GM21526 (cell line): Measurements from ENCODE around the gene CNIH2.

Experiments
- ATAC-seq: cut with Tn5 transposase; IDR thresholded peaks from one replicate; pipeline ENCODE4 v1.9.1; 2021; ENCODE audit warnings: moderate library complexity; ENCODE audit not compliant: unreplicated experiment, low FRiP score

Gene CNIH2

DNA sequence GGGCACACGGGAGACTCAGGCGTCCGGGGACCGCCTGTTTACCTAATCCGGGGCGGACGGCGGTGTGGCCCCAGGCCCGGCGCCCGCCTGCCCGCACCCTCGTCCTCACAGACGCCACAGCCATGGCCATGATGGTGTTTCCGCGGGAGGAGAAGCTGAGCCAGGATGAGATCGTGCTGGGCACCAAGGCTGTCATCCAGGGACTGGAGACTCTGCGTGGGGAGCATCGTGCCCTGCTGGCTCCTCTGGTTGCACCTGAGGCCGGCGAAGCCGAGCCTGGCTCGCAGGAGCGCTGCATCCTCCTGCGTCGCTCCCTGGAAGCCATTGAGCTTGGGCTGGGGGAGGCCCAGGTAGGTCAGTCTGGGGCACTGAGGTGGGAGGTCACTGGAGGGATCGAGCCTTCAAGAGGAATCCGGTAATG is 19.5 kb upstream of the CNIH2 start:
- ATAC-seq: no peak

DNA sequence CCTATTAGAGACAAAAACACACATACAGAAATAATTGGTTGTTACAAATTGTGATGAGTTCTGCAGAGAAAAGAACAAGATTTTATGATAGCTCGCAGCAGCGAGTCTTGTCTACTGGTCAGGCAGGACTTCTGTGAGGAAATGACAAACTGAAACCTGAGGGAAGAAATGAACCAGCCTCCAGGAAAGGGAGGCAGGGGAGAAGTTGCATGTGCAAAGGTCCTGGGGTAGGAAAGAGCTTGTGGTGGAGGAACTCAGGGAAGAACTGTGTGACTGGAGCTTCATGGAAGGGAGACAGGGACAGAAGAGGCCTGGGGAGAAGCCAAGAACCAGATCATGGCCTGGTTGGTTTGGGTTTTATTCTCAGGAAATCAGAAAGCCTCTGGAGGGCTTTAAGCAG is 18.8 kb upstream of the CNIH2 start:
- no peak for ATAC-seq

DNA sequence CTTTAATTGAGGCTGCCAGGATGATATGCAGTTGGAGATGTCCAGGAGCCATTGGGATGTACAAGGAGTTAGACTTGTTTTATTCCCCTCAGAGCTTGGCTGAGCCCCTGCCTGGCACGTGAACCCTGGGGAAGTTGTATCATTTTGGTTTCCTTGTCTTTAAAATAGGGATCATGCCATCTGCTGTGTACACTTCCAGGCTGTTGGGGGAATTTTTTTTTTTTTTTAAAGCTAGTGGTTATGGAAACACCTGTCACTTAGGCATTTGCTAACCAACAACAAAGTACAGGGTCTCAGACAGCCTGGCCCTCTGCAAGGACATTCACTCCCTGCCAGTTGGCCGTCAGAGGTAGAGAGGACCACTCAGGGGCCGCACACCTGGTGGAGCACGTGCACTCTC is 18.0 kb upstream of the CNIH2 start:
- ATAC-seq: no peak

DNA sequence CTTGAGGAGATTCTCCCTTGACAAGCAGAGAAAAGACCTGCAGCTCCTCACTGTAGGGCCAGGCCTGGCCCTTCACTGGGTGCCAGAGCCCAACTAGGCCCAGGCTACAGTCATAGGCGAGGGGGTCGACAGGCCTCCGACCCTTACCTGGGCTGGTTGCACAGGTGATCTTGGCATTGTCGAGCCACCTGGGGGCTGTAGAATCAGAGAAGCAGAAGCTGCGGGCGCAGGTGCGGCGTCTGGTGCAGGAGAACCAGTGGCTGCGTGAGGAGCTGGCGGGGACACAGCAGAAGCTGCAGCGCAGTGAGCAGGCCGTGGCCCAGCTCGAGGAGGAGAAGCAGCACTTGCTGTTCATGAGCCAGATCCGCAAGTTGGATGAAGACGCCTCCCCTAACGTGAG is 16.4 kb upstream of the CNIH2 start:
- no peak for ATAC-seq

DNA sequence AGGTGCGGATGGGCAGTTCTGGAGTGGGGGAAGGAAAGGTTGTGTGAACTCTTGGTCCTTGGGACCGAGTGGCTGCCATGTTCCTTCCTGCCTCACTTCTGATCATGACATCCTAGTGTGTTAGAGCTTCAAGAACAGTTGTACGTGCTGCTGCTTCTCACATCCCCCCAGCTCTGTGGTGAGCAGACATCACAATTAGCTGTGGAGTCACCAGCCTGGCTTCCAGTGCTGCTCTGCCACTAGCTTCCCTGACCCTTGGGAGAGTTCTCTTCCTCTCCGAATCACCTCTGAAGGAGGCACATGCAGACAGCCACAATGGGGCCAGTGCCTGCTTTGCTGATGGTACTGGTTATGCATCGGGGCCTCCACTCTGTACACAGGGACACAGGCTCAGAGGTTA is 15.8 kb upstream of the CNIH2 start:
- no peak for ATAC-seq

DNA sequence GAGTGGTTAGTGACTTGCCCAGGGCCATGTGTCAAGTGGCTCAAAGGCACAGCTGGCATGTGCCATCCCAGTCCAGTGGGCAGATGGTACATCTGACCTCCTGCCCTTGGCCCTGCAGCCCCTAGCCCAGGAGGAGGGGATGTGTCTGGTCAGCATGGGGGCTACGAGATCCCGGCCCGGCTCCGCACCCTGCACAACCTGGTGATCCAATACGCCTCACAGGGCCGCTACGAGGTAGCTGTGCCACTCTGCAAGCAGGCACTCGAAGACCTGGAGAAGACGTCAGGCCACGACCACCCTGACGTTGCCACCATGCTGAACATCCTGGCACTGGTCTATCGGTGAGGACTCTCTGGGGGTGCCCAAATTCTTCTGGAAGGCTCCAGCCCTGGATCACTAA is 15.3 kb upstream of the CNIH2 start:
- ATAC-seq: no peak

DNA sequence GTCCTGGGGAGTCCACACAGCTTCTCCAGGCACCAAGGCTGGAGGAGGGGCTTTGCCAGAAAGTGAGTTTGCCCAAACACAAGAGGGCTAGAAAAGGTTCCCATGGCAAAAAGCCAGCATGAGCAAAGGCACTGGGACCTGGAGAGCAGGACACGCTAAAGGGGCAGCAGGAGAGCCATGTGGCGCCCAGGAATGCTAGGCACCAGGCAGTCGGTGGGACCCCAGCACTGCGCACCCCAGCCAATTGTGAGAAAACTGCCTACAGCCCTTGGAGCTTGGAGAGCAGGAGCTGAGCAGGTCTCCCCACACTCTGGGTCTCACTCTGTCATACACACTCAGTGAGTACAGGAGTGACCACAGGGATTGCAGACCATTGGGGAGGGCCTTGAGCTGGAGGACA is 14.7 kb upstream of the CNIH2 start:
- ATAC-seq: no peak

DNA sequence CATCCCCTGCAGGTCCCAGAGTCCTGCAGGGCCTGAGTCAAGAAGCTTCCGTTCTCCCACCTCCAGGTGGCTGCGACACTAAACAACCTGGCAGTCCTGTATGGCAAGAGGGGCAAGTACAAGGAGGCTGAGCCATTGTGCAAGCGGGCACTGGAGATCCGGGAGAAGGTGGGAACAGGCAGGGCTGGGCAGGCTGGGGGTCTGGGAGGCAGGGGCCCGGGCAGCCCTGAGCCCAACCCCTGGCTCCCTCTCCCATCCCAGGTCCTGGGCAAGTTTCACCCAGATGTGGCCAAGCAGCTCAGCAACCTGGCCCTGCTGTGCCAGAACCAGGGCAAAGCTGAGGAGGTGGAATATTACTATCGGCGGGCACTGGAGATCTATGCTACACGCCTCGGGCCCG is 14.2 kb upstream of the CNIH2 start:
- ATAC-seq: no peak

DNA sequence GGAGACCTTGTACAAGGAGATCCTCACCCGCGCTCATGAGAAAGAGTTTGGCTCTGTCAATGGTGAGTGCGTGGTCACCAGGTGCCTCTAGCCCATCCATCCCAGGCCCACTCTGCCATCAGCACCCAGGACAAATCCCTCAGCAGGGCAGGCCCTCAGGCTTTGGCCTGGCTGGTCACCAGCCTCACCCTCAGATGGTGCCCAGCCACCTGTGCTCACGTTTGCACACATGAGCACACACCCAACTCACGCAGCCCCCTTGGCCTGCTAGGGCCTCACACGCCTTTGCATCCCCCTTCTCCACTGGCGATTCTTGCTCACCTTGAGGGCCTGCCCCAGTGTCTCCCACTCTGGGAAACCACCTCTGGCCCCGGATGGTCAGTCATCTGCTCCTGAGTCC is 13.6 kb upstream of the CNIH2 start:
- no peak for ATAC-seq

DNA sequence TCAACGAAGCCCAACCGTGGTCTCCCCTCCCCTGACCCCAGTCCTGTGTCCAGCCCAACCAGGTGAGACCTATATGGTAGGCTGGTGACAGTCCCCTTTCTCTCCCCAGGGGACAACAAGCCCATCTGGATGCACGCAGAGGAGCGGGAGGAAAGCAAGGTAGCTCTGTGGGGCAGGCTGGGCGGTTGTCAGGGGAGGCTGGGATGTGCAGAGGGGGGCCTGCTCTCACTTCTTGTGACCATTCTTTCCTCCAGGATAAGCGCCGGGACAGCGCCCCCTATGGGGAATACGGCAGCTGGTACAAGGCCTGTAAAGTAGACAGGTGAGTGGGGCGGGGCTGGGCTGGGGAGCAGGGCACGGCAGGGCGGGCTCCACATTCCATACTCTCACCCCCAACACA is 13.1 kb upstream of the CNIH2 start:
- no peak for ATAC-seq

DNA sequence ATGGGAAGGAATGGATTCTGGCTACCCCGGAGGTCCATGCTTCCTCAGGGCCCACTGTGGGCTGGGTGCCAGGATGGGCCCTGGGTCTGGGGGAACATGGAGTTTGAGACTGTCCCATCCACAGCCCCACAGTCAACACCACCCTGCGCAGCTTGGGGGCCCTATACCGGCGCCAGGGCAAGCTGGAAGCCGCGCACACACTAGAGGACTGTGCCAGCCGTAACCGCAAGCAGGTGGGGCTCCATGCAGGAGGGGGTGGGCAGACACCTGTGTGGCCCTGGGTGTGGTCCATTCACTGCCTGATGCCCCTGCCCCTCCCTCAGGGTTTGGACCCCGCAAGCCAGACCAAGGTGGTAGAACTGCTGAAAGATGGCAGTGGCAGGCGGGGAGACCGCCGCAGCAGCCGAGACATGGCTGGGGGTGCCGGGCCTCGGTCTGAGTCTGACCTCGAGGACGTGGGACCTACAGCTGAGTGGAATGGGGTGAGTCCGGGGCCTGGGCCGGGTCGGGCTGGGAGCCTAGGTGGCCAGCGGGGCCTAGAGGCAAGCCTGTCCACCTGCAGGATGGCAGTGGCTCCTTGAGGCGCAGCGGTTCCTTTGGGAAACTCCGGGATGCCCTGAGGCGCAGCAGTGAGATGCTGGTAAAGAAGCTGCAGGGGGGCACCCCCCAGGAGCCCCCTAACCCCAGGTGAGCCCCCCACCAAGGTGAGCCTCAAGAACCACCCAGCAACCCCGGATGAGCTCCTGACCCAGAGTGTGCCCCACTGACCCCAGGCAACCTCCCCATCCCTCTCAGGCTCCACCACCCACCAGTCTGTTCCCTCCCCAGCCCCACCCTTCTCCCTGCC is 12.2 kb upstream of the CNIH2 start:
- ATAC-seq: no peak

DNA sequence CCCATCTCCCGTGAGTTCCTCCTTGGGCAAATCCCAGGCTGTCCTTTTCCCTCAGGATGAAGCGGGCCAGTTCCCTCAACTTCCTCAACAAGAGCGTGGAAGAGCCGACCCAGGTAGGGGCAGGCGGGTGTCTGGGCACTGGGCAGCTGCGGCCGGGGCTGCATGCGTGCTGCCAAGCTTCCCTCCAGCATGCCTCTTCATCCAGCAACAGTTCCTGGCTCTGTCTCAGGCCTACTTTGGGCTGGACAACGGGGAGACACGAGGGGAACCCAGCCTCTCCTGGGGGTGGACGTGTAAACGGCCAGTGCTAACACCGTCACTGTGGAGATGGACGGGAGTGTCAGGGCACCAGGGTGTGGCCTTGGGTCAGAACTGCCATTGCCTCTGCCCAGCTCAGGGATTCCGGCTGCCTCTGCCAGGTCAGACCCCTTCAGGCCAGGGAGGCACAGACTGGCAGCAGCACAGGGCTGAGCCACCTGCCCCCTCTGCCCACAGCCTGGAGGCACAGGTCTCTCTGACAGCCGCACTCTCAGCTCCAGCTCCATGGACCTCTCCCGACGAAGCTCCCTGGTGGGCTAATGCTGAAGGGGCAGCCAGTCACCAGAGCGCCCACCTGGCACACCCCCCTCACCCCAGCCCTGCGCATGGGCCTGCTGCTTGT is 11.5 kb upstream of the CNIH2 start:
- no peak for ATAC-seq

DNA sequence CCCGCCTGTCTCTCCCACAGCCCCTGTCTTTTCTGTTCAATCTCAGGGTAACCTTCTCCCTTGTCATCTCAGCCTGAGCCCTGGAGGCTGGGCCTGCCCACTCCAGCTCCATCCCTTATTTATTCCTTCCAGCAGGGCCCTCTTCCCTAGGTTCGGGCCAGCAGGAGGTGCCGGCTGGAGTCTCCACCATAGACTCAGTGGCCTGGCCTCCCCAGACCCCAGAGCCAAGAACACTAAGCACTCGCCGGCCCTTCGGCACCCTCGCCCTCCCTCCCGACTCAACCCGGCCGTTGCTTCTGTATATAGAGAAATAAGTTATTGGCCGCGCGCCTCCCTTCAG is 11.0 kb upstream of the CNIH2 start:
- no peak for ATAC-seq

DNA sequence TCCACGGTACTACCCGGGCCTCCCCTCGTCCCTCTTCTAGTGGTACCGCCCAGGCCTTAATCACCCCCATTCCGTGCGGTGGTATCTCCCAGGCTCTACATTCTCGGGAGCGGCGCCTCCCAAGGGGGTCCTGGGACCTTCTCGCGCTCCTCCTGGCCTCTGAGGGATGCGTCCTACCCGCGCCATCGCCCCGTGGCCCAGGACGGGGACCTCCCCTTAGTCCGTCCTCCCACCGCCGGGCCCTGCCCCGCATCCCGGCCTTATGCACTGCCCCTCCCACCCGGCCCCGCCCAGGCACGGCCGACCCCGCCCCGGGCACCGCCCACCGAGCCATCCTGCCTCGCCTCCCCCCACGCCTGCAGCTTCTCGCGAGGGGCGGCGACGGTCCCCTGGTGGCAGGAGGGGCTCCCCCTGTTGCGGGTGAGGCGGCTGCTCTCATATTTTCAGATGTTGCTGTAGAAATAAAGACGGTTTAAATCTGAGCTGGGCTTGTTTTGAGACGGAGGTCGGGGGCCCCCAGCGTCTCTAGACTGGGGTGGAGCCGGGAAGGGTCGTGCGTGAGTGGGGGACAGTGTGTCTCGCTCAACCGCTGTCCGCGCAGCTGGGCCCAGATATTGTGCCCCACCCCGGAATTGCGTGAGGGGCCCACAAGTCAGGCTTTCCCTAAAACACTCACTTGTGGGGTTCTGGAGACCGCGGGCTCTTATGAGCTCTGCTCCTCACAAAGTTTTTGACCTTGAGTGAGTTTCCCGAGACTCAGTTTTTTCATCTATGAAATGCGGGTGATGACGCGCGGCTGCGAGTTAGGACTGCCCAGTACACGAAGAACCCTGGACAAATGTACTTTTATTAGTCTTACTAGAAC is 10.4 kb upstream of the CNIH2 start:
- peak; percentile 16 for ATAC-seq

DNA sequence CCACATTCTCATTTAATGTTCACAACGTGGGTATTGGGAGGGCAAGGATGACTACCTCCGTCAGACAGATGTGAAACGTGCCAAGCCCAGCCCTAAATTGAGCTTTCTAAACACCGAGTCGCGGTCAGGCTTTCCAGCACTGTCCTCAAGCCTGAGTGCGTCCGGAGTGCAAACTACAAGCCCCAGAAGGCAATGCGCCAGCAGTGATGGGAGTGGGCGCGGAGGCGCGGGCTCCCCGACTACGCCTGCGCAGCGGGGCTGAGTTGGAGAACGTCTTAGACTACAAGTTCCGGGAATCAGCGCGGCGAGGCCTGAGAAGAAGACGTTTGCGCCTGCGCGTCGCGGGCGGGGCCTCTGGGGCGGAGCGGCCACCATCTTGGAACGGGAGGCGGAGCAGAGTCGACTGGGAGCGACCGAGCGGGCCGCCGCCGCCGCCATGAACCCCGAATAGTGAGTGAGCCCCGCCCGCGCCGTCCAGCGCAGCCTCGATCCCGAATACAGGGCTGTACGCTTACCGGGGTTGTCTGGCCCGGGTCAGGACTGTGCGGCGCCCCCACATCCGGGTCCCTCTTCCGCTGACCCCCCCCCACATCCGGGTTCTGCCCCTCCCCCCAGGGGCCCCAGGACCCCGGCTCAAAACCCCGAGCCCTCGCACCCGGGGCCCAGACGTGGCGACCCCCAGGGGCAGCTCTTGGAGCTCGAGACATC is 9.6 kb upstream of the CNIH2 start, which contains the start of gene RAB1B:
RAB1B (plus strand) TSS at position 396 of the 708 bp plus-strand sequence; CDS start at position 437, 41 bp downstream.
- peak; percentile 63 for ATAC-seq

DNA sequence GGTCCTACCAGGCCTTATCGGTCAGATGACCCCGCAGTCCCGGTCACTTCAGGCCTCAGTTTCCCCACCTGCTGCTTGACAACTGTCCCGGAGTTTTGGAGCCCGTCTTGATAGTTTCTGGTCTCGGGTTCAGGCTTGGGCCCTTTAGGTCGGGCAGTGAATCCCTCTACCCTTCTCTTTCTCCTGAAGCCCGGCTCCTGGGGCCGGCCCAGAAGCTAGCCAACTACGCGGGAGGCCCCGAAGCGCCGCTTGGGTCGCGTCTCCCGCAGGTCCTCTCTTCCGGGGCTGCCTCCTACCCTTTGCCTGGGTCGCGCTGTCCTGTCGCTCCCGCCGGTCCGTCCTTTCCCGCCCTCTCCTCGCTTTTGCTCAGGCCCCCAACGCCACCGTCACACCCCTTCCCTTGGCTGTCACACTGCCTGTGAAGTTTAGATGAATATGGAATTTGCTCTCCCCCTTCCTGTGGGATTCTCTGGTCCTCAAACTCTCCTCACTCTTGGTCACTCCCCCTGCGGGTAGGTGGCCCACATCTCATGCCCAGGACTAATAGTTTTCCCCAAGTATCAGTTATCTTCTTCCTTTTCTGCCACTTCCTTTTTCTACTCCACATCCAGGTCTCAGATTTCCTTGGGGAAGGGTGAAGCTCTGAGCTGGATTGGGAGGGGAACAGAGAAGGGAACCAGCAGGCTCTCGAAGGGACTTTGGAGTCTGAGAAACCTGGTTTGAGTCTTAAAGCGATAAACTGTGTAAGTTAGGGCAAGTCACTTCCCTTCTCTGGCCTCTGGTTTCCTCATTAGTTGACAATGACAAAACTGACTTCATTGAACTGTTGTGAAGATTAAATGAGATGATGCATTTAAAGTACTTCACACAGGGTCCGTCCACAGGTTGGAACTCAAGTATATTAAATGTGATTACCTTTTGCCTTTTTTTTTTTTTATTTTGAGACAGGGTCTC is 8.7 kb upstream of the CNIH2 start:
- no peak for ATAC-seq

DNA sequence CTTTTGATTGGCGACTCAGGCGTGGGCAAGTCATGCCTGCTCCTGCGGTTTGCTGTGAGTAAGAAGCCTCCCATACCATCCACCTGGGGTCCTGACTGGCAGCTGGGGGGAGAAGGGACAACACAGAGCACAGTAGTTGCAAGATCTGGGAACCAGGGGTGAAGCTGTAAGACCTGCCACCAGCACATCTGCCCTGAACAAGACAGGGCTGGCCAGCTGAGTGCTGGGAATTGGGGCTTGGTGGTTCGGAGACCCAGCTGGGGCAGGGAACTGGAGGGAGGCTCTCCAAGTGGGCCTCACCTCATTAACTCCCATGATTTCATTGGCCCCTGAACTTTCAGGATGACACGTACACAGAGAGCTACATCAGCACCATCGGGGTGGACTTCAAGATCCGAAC is 6.2 kb upstream of the CNIH2 start:
- no peak for ATAC-seq

DNA sequence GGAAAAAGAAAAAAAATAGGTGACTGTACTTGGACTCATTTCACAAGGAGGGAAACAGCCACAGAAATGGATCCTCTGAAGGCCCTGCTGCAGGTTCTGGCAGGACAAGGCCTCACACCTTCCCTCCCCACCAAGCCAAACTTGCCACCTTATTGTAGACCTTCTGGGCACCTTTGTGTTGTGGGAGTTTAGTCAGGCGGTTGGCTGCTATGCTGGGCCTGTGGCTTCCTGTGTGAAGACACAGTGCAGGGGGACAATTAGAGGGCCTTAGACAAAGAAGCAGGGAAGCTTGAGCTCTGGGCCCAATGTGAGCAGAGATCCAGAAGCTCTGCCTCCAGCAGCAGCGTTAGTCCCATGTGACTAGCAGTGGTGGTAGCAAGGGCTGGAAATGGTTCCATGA is 5.4 kb upstream of the CNIH2 start:
- no peak for ATAC-seq

DNA sequence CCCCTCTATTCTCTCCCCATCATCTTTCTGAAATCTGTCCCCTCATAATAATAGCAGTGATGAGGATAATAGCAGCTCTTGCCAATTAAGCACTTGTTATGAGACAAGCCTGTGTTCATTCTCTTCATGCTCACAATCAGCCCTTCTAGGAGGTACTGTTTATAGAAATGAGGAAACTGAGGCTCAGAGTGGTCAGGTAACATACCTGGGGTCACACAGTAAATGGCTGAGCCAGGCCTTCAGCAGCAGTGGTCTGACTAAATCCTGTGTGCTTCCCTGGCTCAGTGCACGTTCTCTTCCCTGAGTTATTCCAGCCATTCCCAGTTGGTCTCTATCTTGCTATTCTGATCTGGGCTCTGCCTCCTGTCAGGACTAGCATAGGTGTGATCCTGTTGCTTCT is 3.8 kb upstream of the CNIH2 start:
- no peak for ATAC-seq

DNA sequence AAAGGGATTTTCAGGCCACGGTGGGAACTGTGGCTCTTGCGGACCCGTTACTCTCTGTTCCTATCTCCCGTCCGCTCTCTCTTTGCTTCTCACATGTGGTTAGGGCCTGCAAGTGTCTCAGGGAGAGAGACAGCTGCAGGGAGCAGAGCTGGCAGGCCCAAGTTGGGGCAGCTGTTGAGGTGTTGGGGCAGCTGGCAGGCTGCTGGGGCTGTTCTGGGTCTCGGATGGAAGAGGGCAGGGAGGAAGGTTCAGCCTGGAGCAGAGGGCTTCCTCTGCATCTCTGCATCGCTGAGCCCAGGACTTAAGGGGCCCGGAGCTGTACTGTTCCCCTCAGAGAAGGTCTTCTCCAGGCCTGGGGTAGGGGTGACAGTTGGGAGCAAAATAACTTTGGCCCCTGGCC is 2.6 kb upstream of the CNIH2 start:
- no peak for ATAC-seq
